ENCODE results near the gene SYT7. TPM values are rescaled to one million over a fixed set of nuclear protein-coding genes. Genes with fewer than 3 reads are reported as not detected.

SYT7 gene
- total and polyA plus RNA-seq, 2 of the 8 experiments (the other 6 are each of a cell fraction or from before 2014, with no cell fraction given), result 9.6 to 10.5 TPM

DNA sequence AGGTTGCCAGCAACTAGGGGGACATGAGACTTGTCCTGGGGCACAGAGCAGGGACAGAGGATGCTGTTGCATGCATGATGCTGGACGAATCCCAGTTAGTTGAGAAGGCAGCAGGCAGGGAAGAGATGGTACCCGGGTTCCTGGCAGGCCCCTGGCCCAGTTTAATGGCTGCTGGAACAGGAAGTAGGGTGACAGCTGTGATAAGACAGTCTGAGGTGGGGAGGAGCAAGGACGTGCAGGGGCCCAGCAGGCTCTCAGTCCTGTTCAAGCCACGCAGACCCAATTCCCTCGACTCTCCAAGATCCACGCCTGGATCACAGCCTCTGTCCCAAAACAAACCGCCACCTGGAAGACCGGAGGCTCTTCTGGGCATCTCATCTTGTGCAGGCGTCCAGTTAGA is 40.3 kb downstream of the SYT7 start:
- DNase-seq (ENCODE audit: low read depth in 1 of 2, low spot score in 2 of 2) (no peak), FAIRE-seq (no peak)
- 0 out of 2 replicates have a peak overlapping the region, but pooled peaks have one; percentile 95 for H2BK15ac ChIP-seq (ENCODE audit: low read length)
- no peak overlapping the region for H3K14ac ChIP-seq (ENCODE audit: insufficient read length)
- no peak overlapping the region for H3K4ac ChIP-seq (replicated peaks; ENCODE audit: insufficient read length, low read depth, low read length)
- H3K4me2 ChIP-seq (ENCODE audit: insufficient read depth in 1 of 2, low read depth in 2 of 2, low read length in 2 of 2), result no peak overlapping the region
- ChIA-PET POLR2A (ENCODE audit: partially characterized antibody) (interaction anchor here (1.0 to 1.7 kb wide), 4 partner anchors 66 to 178 kb away, joined by 3 to 5 read pairs (median 3); partner anchors contain the start of genes CYB561A3 and TMEM138), CTCF (ENCODE audit: partially characterized antibody) (interaction anchor here (0.6 to 23.7 kb wide), 20 partner anchors 9 to 181 kb away, joined by 3 to 330 read pairs (median 8); partner anchors contain the start of gene LRRC10B)
- H3K4me1 ChIP-seq (replicated peaks in 1 of 4; ENCODE audit: control insufficient read depth in 3 of 4, insufficient read depth in 4 of 4, low read length in 3 of 4), result peaks cover 5 to 35% (median 18%) of the 10 kb centered on the region in 4 experiments
- TF ChIP-seq SIX5 (IDR thresholded peaks at IDR 0.05; ENCODE audit: low read depth, low read length), result no peak
- TF ChIP-seq CEBPB (IDR thresholded peaks at IDR 0.05; ENCODE audit: low read depth, low read length), result no peak
- no peak for TF ChIP-seq SRF (IDR thresholded peaks at IDR 0.05; ENCODE audit: low read depth, low read length)
- no peak for TF ChIP-seq EP300 (IDR thresholded peaks at IDR 0.05; ENCODE audit: borderline replicate concordance in 1 of 2, low read depth in 2 of 2, low read length in 2 of 2)
- no peak for TF ChIP-seq RFX5 (IDR thresholded peaks at IDR 0.05; ENCODE audit: borderline replicate concordance, low read depth, low read length)
- no peak for TF ChIP-seq CTBP2 (IDR thresholded peaks at IDR 0.05; ENCODE audit: borderline replicate concordance, insufficient read depth, insufficient read length, low read length)
- TF ChIP-seq KDM1A (IDR thresholded peaks at IDR 0.05; ENCODE audit: borderline replicate concordance, low read length), result no peak
- TF ChIP-seq SP4 (IDR thresholded peaks at IDR 0.05; ENCODE audit: low read length), result no peak
- no peak for TF ChIP-seq TEAD4 (IDR thresholded peaks at IDR 0.05; ENCODE audit: low read depth, low read length)
- TF ChIP-seq GABPA (IDR thresholded peaks at IDR 0.05; ENCODE audit: borderline replicate concordance, insufficient read depth, low read length), result no peak
- TF ChIP-seq KDM4A (IDR thresholded peaks at IDR 0.05; ENCODE audit: low read depth, low read length, severe bottlenecking), result no peak
- H3K18ac ChIP-seq (ENCODE audit: extremely low read depth, low read length), result 0 out of 2 replicates have a peak overlapping the region, but pooled peaks have one; percentile 4
- H3K27me3 ChIP-seq (replicated peaks in 1 of 4; ENCODE audit: control insufficient read depth in 3 of 4, extremely low read depth in 1 of 4, insufficient read depth in 3 of 4, low read length in 3 of 4), result no peaks in the 10 kb centered on the region; a peak in 1 of 7 replicates
- peak overlapping the region; percentile 66; the same call in 1 of the 2 replicates for H2AK5ac ChIP-seq (ENCODE audit: low read depth, low read length)
- peak overlapping the region; percentile 75 for H4K91ac ChIP-seq (replicated peaks; ENCODE audit: insufficient read length, low read length)
- peak overlapping the region; percentile 80 for H2BK20ac ChIP-seq (ENCODE audit: low read length)
- H2BK12ac ChIP-seq (ENCODE audit: low read depth, low read length), result peak overlapping the region; percentile 94; the same call in 1 of the 2 replicates
- no peaks in the 10 kb centered on the region for H3K36me3 ChIP-seq (ENCODE audit: control insufficient read depth in 2 of 4, insufficient read depth in 4 of 4, low read length in 3 of 4)
- H2BK5ac ChIP-seq (ENCODE audit: low read depth, low read length), result no peak overlapping the region
- no peaks in the 10 kb centered on the region for H3K23me2 ChIP-seq (ENCODE audit: low read depth, low read length)
- no peaks in the 10 kb centered on the region; a peak in 1 of 4 replicates for H3K9me3 ChIP-seq (ENCODE audit: insufficient read depth in 2 of 2, low read depth in 1 of 2, low read length in 1 of 2)
- no peak overlapping the region; the same call in 1 of the 2 replicates for H4K8ac ChIP-seq (ENCODE audit: extremely low read depth, insufficient read depth, low read length)
- WGBS, 2 experiments (ENCODE audit: extremely low coverage in 1 of 2, insufficient coverage in 1 of 2, insufficient read length in 1 of 2, insufficient replicate concordance in 2 of 2, low coverage in 1 of 2, low lambda C conversion rate in 2 of 2, missing lambda C conversion rate in 1 of 2), result 87% methylated on average over 8 of the region's 9 CpGs; no CpG with 5 or more reads in 1 of the 2 experiments
- no peak overlapping the region for H3K27ac ChIP-seq (ENCODE audit: low read depth, low read length)
- H4K5ac ChIP-seq (ENCODE audit: insufficient read length, low read depth, low read length), result no peak overlapping the region
- no peaks in the 10 kb centered on the region for H3K79me2 ChIP-seq (ENCODE audit: control insufficient read depth in 1 of 2, insufficient read depth in 2 of 2, low read length in 2 of 2)
- peaks cover 0 to under 1% of the 10 kb centered on the region in 2 experiments for H4K20me1 ChIP-seq (replicated peaks in 1 of 2; ENCODE audit: control insufficient read depth in 1 of 2, insufficient read depth in 2 of 2, low read length in 2 of 2)
- no peak overlapping the region for H3K4me3 ChIP-seq (ENCODE audit: extremely low read depth in 1 of 4, insufficient read depth in 2 of 4, low read depth in 3 of 4, low read length in 4 of 4)
- H3K23ac ChIP-seq (ENCODE audit: insufficient read length), result no peak overlapping the region
- H3K79me1 ChIP-seq (ENCODE audit: low read depth, low read length), result no peaks in the 10 kb centered on the region
- H3K9ac ChIP-seq (replicated peaks in 1 of 4; ENCODE audit: extremely low read depth in 1 of 4, low read depth in 3 of 4, low read length in 3 of 4), result no peak overlapping the region
- no peak overlapping the region for H2AFZ ChIP-seq (ENCODE audit: low read length)
- no peak overlapping the region for H2BK120ac ChIP-seq (replicated peaks; ENCODE audit: low read depth, low read length)
- H3K56ac ChIP-seq (replicated peaks; ENCODE audit: insufficient read length, low read depth, low read length), result no peak overlapping the region

All from H1 (cell line).